HepG2 (cell line): ENCODE data around the gene CSMD2. TPM values are rescaled to one million over a fixed set of nuclear protein-coding genes. Genes with fewer than 3 reads are reported as not detected.

Experiments used
- ATAC-seq: fragments of 200-7000 bp; cut with Tn5 transposase; 3 replicates; pipeline ENCODE4 v1.9.1; 2020; ENCODE audit warnings: mild to moderate bottlenecking, moderate library complexity
- BruUV-seq: library from RNA; stranded (reverse); fragments of 400-500 nt; replicated peaks from 2 replicates; lab custom pipeline; 2021; lab: Mats Ljungman, UMichigan
- CTCF ChIA-PET: fragments of 300-600 bp; formaldehyde crosslinking; extraction: SDS; loops from one replicate; lab custom pipeline; 2021; ENCODE audit warnings: low total read pairs, inconsistent platforms, low intra/inter-chr PET ratio; lab: Yijun Ruan, JAX
- POLR2A ChIA-PET: fragments of 350-600 bp; sonication (Branson Sonifier 250); formaldehyde crosslinking; loops from one replicate; lab custom pipeline; 2020; ENCODE audit warnings: antibody characterized with exemption, inconsistent platforms; lab: Yijun Ruan, JAX
- DNase-seq: peaks from one replicate; pipeline ENCODE4 v3.0.0-alpha.2; 2015; ENCODE audit warnings: low spot score
- FAIRE-seq: peaks from 3 replicates; lab custom pipeline; 2011; peaks lifted over from hg19 to GRCh38; lab: Jason Lieb, UNC
- H2AFZ ChIP-seq: one replicate; pipeline ENCODE4 v1.6.1; 2011; ENCODE audit warnings: low read length, inconsistent platforms
- H3K27ac ChIP-seq: fragments of 300-600 bp; 3 replicates; pipeline ENCODE4 v1.8.0; 2011; ENCODE audit warnings: mixed run types, mild to moderate bottlenecking, mixed read lengths, low read length, inconsistent platforms; ENCODE audit not compliant: insufficient read depth; ENCODE audit errors: extremely low read length
- H3K27me3 ChIP-seq, 2 experiments: fragments of 200-600 bp in 1 of 2; 2 replicates in 1 of 2; 3 replicates in 1 of 2; pipeline versions ENCODE4 v1.6.0 to v1.8.0; 2011; ENCODE audit warnings: low read length in 2 of 2, mild to moderate bottlenecking in 2 of 2, moderate library complexity in 2 of 2, inconsistent platforms in 1 of 2; ENCODE audit not compliant: insufficient read depth in 2 of 2, control insufficient read depth in 1 of 2
- H3K36me3 ChIP-seq, 2 experiments: fragments of 200-600 bp in 1 of 2; replicated peaks in 1 of 2; 2 replicates in 1 of 2; 3 replicates in 1 of 2; pipeline versions ENCODE4 v1.5.1 to v1.8.0; 2011; ENCODE audit warnings: low read length in 2 of 2, inconsistent platforms in 1 of 2; ENCODE audit not compliant: insufficient read depth in 2 of 2, control insufficient read depth in 1 of 2
- H3K4me1 ChIP-seq: 2 replicates; pipeline ENCODE4 v1.5.1; 2012; ENCODE audit warnings: low read length, inconsistent platforms; ENCODE audit not compliant: insufficient read depth
- H3K4me2 ChIP-seq: 2 replicates; pipeline ENCODE4 v1.6.0; 2011; ENCODE audit warnings: low read depth, low read length, inconsistent platforms
- H3K4me3 ChIP-seq, 3 experiments: fragments of 200-600 bp in 1 of 3; sonication (generic), shearing (Covaris generic) in 1 of 3; replicated peaks in 1 of 3; 2 replicates each; pipeline ENCODE4 v1.5.1; 2011 to 2016; ENCODE audit warnings: low read length in 3 of 3, inconsistent platforms in 2 of 3, low read depth in 2 of 3, mild to moderate bottlenecking in 2 of 3, control low read depth in 1 of 3, mixed read lengths in 1 of 3; ENCODE audit not compliant: insufficient read depth in 1 of 3
- H3K79me2 ChIP-seq: one replicate; pipeline ENCODE4 v1.6.1; 2011; ENCODE audit warnings: low read length, inconsistent platforms; ENCODE audit not compliant: insufficient read depth
- H3K9ac ChIP-seq: 2 replicates; pipeline ENCODE4 v1.6.0; 2011; ENCODE audit warnings: mild to moderate bottlenecking, low read depth, low read length, inconsistent platforms; ENCODE audit not compliant: insufficient read depth
- H3K9me3 ChIP-seq: 2 replicates; pipeline ENCODE4 v1.5.1; 2012; ENCODE audit warnings: mild to moderate bottlenecking, low read length
- H4K20me1 ChIP-seq: 2 replicates; pipeline ENCODE4 v1.6.0; 2011; ENCODE audit warnings: inconsistent platforms, mild to moderate bottlenecking, low read length, moderate library complexity; ENCODE audit not compliant: insufficient read depth
- ARHGAP35 ChIP-seq: sonication (generic); formaldehyde crosslinking; IDR thresholded peaks from 2 replicates; pipeline ENCODE4 v1.9.0; 2022; ENCODE audit warnings: mild to moderate bottlenecking, inconsistent platforms, moderate library complexity, missing genetic modification reagents, borderline replicate concordance
- POLR2G ChIP-seq: fragments of 200-400 bp; formaldehyde crosslinking; IDR thresholded peaks from 2 replicates; pipeline ENCODE4 v1.6.1; 2018; ENCODE audit warnings: mild to moderate bottlenecking, low read depth, low read length, moderate library complexity
- RBFOX2 ChIP-seq: fragments of 200-400 bp; formaldehyde crosslinking; IDR thresholded peaks from 2 replicates; pipeline ENCODE4 v1.6.1; 2017; ENCODE audit warnings: low read depth, mild to moderate bottlenecking, low read length
- SMYD3 ChIP-seq: sonication (generic); formaldehyde crosslinking; IDR thresholded peaks from 2 replicates; pipeline ENCODE4 v1.8.1; 2023; ENCODE audit warnings: mild to moderate bottlenecking, missing genetic modification reagents
- ZFX ChIP-seq: sonication (generic); formaldehyde crosslinking; IDR thresholded peaks from 2 replicates; pipeline ENCODE4 v1.4.0; 2020; ENCODE audit warnings: mild to moderate bottlenecking, low read depth, missing genetic modification reagents, moderate library complexity
- WGBS: methylation state at CpG from one replicate; pipeline ENCODE4 v1.1.6; 2017; ENCODE audit warnings: low lambda C conversion rate; 5-methylcytosine and 5-hydroxymethylcytosine counted together
- in situ Hi-C: cut with HindIII; loops from 2 replicates; pipeline ENCODE4 v1.10.0; 2017; ENCODE audit warnings: low pct_unique_long_range_greater_than_20kb; ENCODE audit not compliant: extremely low pct_ligation_motif_present
- intact Hi-C: fragments of 100-400 bp; cut with micrococcal nuclease; formaldehyde crosslinking; loops from one replicate; pipeline ENCODE4 v1.10.0; 2022; ENCODE audit not compliant: unreplicated experiment
- polyA plus RNA-seq, 8 experiments: library from polyadenylated mRNA; depleted of rRNA in 3 of 8; stranded (reverse) in 7 of 8; unstranded in 1 of 8; fragments of >200 nt; fragmentation: Illumina TruSeq in 4 of 8; extraction: Trizol in 4 of 8; gene quantifications; 2 replicates each; pipeline versions ENCODE4 v1.2.1 to v1.2.3, GENCODE V29; 2011 to 2016; ENCODE audit warnings: low read depth in 4 of 8, missing spikeins in 1 of 8, mixed read lengths in 1 of 8; ENCODE audit not compliant: insufficient read depth in 1 of 8
- total RNA-seq, 5 experiments: library from RNA; depleted of rRNA; stranded (reverse); fragments of >200 nt; fragmentation: Illumina TruSeq; extraction: Trizol; gene quantifications; 2 replicates each; pipeline ENCODE4 v1.2.3, GENCODE V29; 2016; ENCODE audit warnings: low read depth in 1 of 5
- TF ChIP-seq, protein P1 (sequence below): sonication (generic); formaldehyde crosslinking; IDR thresholded peaks from 2 replicates; pipeline ENCODE4 v1.9.0; 2021; ENCODE audit warnings: missing genetic modification reagents, borderline replicate concordance
- TF ChIP-seq, protein P2 (sequence below): sonication (generic); formaldehyde crosslinking; IDR thresholded peaks from 2 replicates; pipeline ENCODE4 v1.4.0; 2020; ENCODE audit warnings: mild to moderate bottlenecking, low read depth, missing genetic modification reagents
- TF ChIP-seq, protein P3 (sequence below): sonication (generic); formaldehyde crosslinking; IDR thresholded peaks from 2 replicates; pipeline ENCODE4 v1.4.0; 2020; ENCODE audit warnings: missing genetic modification reagents
- TF ChIP-seq, protein P4 (sequence below): sonication (generic); formaldehyde crosslinking; IDR thresholded peaks from 2 replicates; pipeline ENCODE4 v1.8.0; 2022; ENCODE audit warnings: mild to moderate bottlenecking, missing genetic modification reagents; ENCODE audit not compliant: insufficient replicate concordance

CSMD2 gene
- total and polyA plus RNA-seq, 2 of the 13 experiments (the other 11 are each of a cell fraction or from before 2014, with no cell fraction given), result not detected

DNA sequence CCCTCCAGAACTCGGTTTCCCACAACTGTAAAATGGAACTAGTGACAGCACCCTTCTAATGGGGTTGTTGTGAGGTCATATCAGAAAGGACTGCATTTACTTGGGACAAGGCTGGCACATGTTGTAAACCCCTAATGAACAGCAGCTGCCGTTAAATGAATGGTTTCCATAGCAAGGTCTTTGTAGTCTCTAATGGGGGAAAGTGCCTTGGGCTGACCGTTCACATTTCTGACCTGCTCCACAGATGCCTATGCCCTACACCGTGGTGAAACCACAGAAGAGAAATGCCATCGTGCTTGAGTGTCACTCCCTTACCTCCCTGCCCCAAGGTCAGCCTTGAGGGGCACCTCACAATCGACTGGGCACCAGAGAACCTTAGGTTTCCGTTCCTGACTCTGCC is 549.5 kb downstream of the CSMD2 start (continued):
- TF ChIP-seq, protein P1, sequence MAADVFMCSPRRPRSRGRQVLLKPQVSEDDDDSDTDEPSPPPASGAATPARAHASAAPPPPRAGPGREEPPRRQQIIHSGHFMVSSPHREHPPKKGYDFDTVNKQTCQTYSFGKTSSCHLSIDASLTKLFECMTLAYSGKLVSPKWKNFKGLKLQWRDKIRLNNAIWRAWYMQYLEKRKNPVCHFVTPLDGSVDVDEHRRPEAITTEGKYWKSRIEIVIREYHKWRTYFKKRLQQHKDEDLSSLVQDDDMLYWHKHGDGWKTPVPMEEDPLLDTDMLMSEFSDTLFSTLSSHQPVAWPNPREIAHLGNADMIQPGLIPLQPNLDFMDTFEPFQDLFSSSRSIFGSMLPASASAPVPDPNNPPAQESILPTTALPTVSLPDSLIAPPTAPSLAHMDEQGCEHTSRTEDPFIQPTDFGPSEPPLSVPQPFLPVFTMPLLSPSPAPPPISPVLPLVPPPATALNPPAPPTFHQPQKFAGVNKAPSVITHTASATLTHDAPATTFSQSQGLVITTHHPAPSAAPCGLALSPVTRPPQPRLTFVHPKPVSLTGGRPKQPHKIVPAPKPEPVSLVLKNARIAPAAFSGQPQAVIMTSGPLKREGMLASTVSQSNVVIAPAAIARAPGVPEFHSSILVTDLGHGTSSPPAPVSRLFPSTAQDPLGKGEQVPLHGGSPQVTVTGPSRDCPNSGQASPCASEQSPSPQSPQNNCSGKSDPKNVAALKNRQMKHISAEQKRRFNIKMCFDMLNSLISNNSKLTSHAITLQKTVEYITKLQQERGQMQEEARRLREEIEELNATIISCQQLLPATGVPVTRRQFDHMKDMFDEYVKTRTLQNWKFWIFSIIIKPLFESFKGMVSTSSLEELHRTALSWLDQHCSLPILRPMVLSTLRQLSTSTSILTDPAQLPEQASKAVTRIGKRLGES (CRISPR knock-in tag), result no peak

DNA sequence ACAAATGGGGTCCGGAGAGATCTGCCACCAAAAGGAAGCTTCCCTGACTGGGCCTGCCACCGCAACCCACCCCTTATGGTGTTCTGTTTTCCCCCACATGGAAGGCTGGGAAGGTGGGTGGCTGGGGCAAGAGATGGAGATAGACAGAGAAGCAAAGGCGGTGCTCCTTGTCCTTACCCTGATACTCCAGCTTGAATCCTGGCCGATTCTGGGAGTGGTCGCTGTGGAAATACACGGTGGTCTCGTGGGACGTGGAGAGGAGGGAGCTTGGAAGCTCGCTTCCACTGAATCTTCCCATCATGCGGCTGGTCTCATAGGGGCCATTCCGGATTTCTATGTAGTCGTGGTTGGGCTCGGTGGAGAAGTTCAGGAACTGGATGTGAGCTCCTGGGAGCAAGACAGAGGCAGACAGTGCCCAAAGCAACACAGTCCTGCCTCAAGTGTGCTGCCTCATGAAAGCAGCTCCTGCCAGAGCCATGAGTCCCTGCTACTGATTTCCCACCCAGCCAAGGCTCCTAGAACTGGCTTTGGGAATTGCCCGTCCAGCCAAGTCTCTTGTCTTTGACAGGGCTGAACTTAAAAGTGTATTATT is 554.1 kb downstream of the CSMD2 start:
- H3K36me3 ChIP-seq, result no peaks in the 10 kb centered on the region
- WGBS, result 10% methylated on average over 14 of the region's 14 CpGs
- no peak overlapping the region for H3K27ac ChIP-seq
- H3K4me2 ChIP-seq, result no peak overlapping the region
- DNase-seq (no peak), FAIRE-seq (no peak), ATAC-seq (no peak)
- H4K20me1 ChIP-seq, result no peaks in the 10 kb centered on the region
- no peak overlapping the region for H3K4me3 ChIP-seq
- BruUV-seq, result no TSS peak
- no peak overlapping the region for H3K9ac ChIP-seq
- H3K79me2 ChIP-seq, result no peaks in the 10 kb centered on the region
- intact Hi-C loops (no loop called here), in situ Hi-C loops (no loop called here)
- H2AFZ ChIP-seq, result no peak overlapping the region
- H3K27me3 ChIP-seq, result peaks cover 2 to 53% of the 10 kb centered on the region in 2 experiments; a peak in 4 of 5 replicates
- ChIA-PET CTCF (no interaction called here), POLR2A (no interaction called here)
- H3K4me1 ChIP-seq, result no peaks in the 10 kb centered on the region
- H3K9me3 ChIP-seq, result no peaks in the 10 kb centered on the region
- TF ChIP-seq ARHGAP35 (CRISPR knock-in tag) (no peak), RBFOX2 (no peak), SMYD3 (CRISPR knock-in tag) (no peak), ZFX (CRISPR knock-in tag) (no peak), POLR2G (no peak)
- TF ChIP-seq, protein P2, sequence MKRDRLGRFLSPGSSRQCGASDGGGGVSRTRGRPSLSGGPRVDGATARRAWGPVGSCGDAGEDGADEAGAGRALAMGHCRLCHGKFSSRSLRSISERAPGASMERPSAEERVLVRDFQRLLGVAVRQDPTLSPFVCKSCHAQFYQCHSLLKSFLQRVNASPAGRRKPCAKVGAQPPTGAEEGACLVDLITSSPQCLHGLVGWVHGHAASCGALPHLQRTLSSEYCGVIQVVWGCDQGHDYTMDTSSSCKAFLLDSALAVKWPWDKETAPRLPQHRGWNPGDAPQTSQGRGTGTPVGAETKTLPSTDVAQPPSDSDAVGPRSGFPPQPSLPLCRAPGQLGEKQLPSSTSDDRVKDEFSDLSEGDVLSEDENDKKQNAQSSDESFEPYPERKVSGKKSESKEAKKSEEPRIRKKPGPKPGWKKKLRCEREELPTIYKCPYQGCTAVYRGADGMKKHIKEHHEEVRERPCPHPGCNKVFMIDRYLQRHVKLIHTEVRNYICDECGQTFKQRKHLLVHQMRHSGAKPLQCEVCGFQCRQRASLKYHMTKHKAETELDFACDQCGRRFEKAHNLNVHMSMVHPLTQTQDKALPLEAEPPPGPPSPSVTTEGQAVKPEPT (CRISPR knock-in tag), result no peak
- TF ChIP-seq, protein P3, sequence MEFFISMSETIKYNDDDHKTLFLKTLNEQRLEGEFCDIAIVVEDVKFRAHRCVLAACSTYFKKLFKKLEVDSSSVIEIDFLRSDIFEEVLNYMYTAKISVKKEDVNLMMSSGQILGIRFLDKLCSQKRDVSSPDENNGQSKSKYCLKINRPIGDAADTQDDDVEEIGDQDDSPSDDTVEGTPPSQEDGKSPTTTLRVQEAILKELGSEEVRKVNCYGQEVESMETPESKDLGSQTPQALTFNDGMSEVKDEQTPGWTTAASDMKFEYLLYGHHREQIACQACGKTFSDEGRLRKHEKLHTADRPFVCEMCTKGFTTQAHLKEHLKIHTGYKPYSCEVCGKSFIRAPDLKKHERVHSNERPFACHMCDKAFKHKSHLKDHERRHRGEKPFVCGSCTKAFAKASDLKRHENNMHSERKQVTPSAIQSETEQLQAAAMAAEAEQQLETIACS, result no peak
- TF ChIP-seq, protein P4, sequence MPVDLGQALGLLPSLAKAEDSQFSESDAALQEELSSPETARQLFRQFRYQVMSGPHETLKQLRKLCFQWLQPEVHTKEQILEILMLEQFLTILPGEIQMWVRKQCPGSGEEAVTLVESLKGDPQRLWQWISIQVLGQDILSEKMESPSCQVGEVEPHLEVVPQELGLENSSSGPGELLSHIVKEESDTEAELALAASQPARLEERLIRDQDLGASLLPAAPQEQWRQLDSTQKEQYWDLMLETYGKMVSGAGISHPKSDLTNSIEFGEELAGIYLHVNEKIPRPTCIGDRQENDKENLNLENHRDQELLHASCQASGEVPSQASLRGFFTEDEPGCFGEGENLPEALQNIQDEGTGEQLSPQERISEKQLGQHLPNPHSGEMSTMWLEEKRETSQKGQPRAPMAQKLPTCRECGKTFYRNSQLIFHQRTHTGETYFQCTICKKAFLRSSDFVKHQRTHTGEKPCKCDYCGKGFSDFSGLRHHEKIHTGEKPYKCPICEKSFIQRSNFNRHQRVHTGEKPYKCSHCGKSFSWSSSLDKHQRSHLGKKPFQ (CRISPR knock-in tag), result no peak
